ENCODE data around the gene ISG20L2.

Gene ISG20L2

GRCh38 chr1:156740741-156741480 is 12.3 kb upstream of the ISG20L2 start, which contains the start of gene MRPL24:
MRPL24 (minus strand) TSS chr1:156741088; CDS start chr1:156738704, 2,384 bp downstream.
- peak; percentile 96 for DNase-seq (ENCODE audit: low read depth, low spot score)

DNA sequence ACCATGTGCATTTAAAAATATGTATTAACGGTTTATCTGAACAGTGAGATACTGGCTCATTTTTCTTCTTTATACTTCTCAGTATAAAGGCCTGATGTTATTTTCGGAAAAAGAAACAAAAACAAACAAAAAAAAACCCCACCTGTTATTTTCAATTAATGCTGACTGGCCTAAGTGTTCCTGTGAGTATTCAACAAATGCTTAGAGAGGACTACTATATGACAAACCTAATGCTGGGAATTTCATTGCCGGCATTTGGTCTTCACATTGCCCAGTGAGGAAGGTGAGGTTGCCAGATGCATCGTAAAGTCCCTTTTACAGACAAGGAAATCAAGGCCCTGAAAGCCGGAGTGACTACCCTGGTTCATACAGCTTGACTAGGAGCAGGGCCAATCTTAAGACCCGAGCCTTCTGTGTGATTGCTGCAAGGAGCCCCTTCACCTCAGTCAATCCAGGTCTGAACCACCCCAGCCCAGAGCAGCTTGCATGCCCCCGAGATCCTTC is 11.7 kb upstream of the ISG20L2 start:
- DNase-seq (ENCODE audit: low read depth, low spot score): no peak

DNA sequence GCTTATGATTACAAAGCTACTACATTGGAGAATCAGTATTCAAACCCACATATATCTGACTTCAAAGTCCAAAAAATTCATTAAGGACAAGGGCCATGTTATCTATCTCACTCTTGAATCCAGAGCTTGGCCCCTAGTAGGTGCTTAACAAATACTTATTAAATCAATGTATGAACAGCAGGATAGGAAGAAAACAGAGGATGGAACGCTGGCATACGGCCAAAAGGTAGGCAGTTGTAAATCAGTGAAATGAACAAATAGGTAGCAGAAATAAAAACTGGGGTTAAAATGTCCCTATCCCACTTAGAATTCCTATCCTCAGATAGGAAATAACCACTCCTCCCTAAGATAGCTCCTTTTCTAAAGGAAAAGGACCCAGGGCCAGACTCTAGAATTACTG is 10.3 kb upstream of the ISG20L2 start:
- no peak for DNase-seq (ENCODE audit: low read depth, low spot score)

- no peak for DNase-seq (ENCODE audit: low read depth, low spot score)
These were observed 9.8 kb upstream of the ISG20L2 start for GRCh38 chr1:156738407-156738806.

GRCh38 chr1:156733989-156734584 is 5.5 kb upstream of the ISG20L2 start:
- DNase-seq (ENCODE audit: low read depth, low spot score): no peak

DNA sequence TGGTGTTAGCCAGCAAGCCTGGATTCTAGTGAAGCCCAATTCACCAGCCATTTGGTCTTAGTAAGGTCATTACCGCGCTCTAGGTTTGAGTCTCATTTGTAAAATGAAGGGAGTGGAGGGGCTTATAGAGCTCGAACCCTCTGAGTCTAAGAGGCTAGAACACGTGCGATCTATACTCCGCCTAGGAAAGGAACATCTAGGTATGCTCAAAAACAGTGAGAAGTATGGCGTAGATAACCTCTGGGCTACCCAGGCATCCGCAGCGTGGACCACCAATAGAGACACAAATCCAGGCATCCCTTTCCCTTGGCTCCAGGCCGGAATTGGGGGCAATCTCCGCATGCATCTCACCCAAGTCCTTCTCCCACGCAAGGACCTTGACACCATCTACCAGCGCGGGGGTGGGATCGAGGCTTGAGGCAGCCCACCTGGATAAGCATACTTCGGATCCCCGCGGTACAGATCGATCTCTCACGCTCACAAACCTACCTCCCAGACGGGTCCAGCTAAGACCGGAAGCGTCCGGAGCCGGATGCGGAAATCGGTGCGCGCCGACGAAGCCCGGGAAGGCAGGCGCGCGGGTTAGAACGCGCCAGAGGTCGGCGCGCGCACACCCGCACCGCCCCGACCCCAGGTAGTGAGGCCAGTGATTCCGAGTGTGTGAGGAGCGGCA is 504 bp downstream of the ISG20L2 start, which contains the start of gene METTL25B:
TSS of gene METTL25B (plus strand) at position 544 of the 673 bp plus-strand sequence. CDS start 636 bp downstream, outside the sequence.
- peak; percentile 66 for DNase-seq (ENCODE audit: low read depth, low spot score)

- DNase-seq (ENCODE audit: low read depth, low spot score): no peak
These were observed 1.1 kb downstream of the ISG20L2 start for GRCh38 chr1:156727492-156727891.

DNA sequence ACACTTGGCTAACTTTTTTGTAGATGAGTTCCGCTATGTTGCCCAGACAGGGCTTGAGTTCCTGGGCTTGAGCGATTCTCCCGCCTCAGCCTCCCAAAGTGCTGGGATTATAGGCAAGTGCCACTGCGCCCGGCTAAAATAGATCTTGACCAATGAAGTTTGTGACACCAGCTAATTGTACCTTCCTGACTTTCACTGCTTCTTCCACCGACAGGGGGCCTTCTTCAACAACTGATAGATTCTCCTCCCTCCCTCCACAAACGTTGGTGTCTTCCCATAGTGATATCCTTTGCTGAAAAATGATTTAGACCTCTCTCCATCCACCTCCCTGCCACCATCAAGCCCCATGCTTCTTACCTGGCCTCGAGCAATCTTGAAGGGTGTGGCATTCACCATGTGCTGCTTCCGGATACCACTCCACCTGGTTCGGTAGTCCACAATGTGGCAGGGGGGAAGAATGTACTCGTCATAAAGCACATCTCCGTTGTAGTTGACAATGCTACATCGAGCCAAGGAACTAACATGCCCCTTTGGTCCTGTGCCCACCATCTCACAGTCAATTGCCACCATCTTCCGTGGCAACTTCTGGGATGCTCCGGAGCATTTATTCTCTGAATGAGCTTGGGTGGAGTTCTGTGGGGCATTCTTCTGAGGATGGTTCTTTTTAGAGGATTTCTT is 1.9 kb downstream of the ISG20L2 start:
- DNase-seq (ENCODE audit: low read depth, low spot score): no peak

DNA sequence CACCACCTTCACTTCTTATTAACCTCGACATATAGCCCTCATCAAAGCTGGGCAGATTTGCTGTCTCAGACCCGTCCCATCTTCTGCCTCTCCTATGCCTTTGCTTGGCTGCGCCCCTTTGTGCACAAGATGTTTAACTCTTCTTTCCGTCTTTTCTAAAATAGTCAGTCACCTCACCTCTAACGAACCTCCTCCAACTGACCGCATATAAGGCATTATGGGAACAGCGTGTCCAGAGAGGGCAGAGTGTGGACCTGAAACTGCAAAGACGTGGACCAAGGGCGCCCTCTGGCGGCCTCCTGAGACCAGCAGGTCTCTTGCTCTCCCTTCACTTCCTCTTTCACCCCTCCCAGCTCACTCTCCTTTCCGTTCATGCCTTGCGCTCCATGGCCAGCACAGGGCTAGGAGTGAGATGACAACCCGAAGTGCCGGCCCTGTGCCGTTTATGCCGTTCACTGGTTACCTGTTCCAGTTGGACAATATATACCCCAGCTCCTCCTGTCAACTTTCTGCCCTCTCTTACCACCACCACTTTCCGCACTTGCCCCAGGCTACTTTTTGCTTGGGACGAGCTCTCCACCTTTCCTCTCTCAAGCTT is 2.8 kb downstream of the ISG20L2 start:
- peak; percentile 59 for DNase-seq (ENCODE audit: low read depth, low spot score)

DNA sequence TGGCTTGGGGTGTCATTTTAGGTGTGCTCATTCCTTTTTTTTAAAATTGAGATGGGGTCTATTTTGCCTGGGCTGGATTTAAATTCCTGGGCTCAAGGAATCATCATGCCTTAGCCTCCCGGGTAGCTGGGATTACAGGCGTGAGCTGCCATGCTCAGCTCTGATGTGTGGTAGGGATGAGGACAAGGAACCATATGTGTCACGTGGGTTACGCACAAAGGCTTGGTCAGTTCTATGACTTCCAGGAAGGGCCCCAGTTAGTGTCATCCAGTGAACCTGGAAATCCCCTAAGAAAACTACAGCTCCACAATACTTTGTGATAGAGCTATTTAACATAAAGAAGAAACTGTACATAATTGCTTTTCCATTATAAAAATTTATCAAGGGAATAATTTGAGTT is 7.0 kb downstream of the ISG20L2 start:
- DNase-seq (ENCODE audit: low read depth, low spot score): no peak

DNA sequence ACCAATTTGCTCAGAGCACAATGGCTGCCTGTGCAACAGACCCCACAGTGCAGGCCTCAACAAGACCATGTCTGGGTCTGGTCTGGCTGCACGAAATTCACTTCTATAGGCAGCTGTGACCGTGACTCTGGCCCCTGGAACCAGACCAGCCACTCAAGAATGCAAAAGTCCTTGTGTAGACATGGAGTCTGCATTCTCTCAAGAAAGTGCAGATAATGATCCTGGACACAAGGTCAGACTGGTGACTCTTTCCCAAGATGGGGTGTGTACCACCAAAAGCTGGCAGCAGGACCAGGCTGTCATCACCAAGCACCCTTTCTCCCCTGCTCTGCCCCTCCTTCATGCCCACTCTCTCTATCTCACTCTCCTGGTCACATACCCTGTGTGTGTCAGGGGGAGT is 7.4 kb downstream of the ISG20L2 start:
- no peak for DNase-seq (ENCODE audit: low read depth, low spot score)

GRCh38 chr1:156717351-156717750 is 11.2 kb downstream of the ISG20L2 start:
- DNase-seq (ENCODE audit: low read depth, low spot score): no peak

- no peak for DNase-seq (ENCODE audit: low read depth, low spot score)
These were observed 13.7 kb downstream of the ISG20L2 start for GRCh38 chr1:156714830-156715229.

- DNase-seq (ENCODE audit: low read depth, low spot score): no peak
These were observed 15.9 kb downstream of the ISG20L2 start for GRCh38 chr1:156712626-156713025.

- no peak for DNase-seq (ENCODE audit: low read depth, low spot score)
These were observed 17.4 kb downstream of the ISG20L2 start for GRCh38 chr1:156711011-156711817.

DNA sequence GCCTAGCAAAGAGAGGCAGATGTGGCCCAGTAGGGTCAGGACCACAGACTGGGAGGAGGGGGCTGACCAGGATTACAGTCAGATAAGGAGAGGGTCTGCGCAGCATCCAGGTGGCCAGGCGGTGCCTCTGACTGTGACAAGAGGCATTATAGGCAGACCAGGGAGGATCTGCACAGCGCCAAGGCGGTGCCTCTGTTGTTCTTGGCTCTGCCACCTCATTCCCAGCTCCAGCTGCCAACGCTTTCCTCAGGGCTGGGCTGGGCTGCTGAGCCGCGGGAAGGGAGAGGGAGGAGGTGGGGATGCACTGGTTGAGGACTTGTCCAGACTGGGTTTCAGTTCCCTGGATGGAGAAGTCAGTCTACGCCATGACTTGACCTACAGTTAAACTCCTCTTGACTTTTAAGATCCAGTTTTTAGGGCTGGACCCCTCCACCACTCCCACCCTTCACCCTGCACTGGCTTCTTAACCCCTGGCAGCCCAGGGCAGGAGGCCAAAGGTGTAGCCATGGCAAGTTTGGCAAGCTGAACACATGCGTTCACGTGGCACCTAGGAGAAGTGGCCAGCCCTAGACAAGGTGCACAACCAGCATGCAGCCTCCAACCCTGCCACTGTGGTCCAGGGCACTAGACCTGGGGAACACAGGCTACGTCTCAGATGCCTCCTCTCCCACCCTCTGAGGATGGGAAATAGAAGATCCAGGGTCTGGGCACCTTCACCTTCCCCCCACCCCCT is 18.6 kb downstream of the ISG20L2 start:
- no peak for DNase-seq (ENCODE audit: low read depth, low spot score)

DNA sequence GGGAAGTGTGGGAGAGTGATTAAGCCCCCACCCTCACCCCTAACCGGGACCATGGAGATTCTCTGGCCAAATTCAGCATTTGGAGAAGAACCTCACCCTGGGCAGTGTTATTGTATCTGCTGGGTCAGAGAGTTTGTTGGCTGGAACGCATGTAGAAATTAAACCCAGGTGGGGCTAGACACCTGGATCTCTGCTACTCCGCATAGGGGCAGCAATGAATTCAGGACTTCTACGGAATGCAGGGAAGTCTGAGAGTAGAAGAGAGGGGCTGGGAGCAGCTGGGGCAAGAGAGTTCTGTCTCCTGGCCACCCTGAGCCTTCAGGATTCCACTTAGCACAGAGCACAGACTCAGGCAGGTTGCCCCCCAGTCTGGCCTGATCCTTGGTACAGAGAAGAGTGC is 19.5 kb downstream of the ISG20L2 start:
- DNase-seq (ENCODE audit: low read depth, low spot score): no peak

DNA sequence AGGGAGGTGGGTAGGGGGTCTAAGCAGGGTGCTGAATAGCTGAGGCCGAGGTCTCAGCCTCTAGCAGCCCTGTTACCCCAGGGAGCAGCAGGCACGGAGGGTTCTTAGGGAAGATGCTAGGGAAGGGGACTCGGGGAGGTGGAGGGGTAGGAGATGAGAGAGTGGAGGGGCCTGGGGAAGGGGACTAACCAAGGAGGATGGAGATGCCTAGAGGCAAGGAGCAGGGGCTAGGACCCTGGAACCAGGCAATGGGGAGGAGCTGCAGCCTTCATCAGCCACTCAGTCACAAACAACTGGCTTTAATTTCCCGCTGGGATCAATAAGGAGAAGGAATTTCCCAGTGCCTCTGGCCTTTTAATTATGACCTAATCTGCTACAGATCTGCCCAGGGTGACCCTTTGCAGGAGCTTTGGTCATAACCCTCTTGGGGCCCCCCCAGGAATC is 20.3 kb downstream of the ISG20L2 start:
- DNase-seq (ENCODE audit: low read depth, low spot score): no peak

DNA sequence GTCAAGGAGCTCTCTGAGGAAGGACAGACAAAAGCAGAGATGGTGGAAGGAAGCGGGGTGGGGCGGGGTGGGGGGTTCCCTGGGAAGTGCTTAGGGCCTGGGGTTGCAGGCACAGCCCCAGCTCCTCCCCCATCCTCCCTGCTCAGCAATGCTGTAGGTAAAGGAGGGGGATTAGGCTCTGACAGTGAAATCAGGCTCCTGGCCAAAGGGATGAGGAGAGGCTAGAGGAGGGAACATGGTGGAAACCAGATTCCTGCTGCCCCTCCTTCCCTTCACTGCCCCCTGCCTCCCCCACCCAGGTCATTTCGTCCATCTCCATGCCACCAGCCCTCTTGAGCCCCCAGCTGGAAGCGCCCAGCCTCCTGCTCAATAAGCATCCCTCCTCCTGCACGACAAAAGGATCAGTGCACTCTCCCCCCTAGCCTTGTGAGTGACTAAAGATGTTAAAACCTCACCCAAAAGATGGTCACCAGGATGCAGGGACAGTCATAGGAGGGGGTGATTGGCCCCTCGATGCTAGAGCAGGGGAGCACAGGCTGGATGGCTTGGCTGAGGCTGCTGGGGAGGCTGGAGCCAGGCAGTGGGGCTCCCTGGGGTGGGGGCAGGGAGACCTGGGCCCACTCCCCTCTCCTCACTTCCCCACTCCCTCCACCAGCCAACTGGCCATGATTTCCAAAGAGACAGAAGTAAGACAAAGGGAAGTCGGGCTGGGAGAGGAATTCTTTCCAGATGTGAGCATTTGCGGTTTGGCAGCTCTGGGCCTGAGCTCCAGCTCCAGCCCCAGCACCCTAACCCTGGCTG is 20.9 kb downstream of the ISG20L2 start:
- DNase-seq (ENCODE audit: low read depth, low spot score): no peak

All from activated naive CD8-positive, alpha-beta T cell treated with anti-CD3 and anti-CD28 coated beads, Interleukin-2, amount 50 U/mL, for 16 hours (primary cell).